Parathyroid adenoma (tissue), 2 donors: ENCODE measurements around the gene TXNDC5.

Source experiments
- H2AFZ ChIP-seq: fragments of 300-600 bp; sonication (generic); one replicate; pipeline ENCODE4 v1.7.0; 2017; ENCODE audit warnings: antibody characterized with exemption, mild to moderate bottlenecking
- H3K27ac ChIP-seq: fragments of 300-600 bp; sonication (generic); one replicate; pipeline ENCODE4 v1.7.0; 2017
- H3K27me3 ChIP-seq: fragments of 300-600 bp; sonication (generic); one replicate; pipeline ENCODE4 v1.7.0; 2017; ENCODE audit warnings: low read length; ENCODE audit not compliant: control insufficient read depth, insufficient read depth
- H3K36me3 ChIP-seq: fragments of 300-600 bp; sonication (generic); one replicate; pipeline ENCODE4 v1.7.0; 2017; ENCODE audit warnings: low read length; ENCODE audit not compliant: control insufficient read depth, insufficient read depth
- H3K4me1 ChIP-seq: fragments of 300-600 bp; sonication (generic); one replicate; pipeline ENCODE4 v1.7.0; 2017; ENCODE audit warnings: control low read depth
- H3K4me2 ChIP-seq: fragments of 300-600 bp; sonication (generic); one replicate; pipeline ENCODE4 v1.7.0; 2017; ENCODE audit warnings: low read length
- H3K4me3 ChIP-seq: fragments of 300-600 bp; sonication (generic); one replicate; pipeline ENCODE4 v1.7.0; 2017; ENCODE audit warnings: low read depth, low read length
- H3K79me2 ChIP-seq: fragments of 300-600 bp; sonication (generic); one replicate; pipeline ENCODE4 v1.7.0; 2017; ENCODE audit warnings: control low read depth
- H3K9ac ChIP-seq: fragments of 300-600 bp; sonication (generic); one replicate; pipeline ENCODE4 v1.7.0; 2017; ENCODE audit warnings: mild to moderate bottlenecking
- H3K9me3 ChIP-seq: fragments of 300-600 bp; sonication (generic); one replicate; pipeline ENCODE4 v1.7.0; 2017; ENCODE audit warnings: low read length; ENCODE audit not compliant: control insufficient read depth
- CTCF ChIP-seq: fragments of 300-600 bp; sonication (generic); IDR thresholded peaks from one replicate; pipeline ENCODE4 v1.7.0; 2017; ENCODE audit warnings: antibody characterized with exemption, mild to moderate bottlenecking
- donor health status: primary hyperparathyroidism.

TXNDC5 gene

GRCh38 chr6:7921632-7922092 is 11.1 kb upstream of the TXNDC5 start:
- no peak for TF ChIP-seq CTCF
- Histone ChIP-seq H3K79me2 (no peaks in the 10 kb centered on the region), H3K9ac (no peak overlapping the region), H3K4me1 (no peaks in the 10 kb centered on the region), H3K9me3 (no peaks in the 10 kb centered on the region), H3K4me2 (no peak overlapping the region), H3K27me3 (no peaks in the 10 kb centered on the region), H3K36me3 (no peaks in the 10 kb centered on the region), H3K27ac (no peak overlapping the region), H2AFZ (no peak overlapping the region), H3K4me3 (no peak overlapping the region)

DNA sequence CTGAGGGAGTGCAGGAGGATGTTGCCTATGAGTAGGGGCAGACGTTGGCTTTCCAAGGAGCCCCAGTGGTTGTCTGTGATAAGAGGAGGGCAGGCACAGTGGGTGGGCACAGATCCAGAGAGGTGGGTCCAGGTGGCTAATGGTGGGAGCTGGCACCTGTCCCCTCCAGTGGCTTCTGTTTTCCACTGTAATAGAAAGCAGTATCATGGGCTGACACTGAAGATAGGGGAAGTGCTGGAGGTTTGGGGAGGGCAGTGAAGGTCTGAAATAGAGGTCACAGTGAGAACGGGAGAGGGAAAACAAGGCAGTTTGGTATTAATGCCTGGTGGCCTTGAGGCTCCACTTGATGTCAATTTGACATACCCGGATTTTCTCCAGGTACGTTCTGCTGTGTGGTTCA is 10.5 kb upstream of the TXNDC5 start:
- no peak for TF ChIP-seq CTCF
- Histone ChIP-seq H3K79me2 (no peaks in the 10 kb centered on the region), H3K27ac (no peak overlapping the region), H2AFZ (no peak overlapping the region), H3K36me3 (no peaks in the 10 kb centered on the region), H3K4me2 (no peak overlapping the region), H3K9me3 (no peaks in the 10 kb centered on the region), H3K27me3 (no peaks in the 10 kb centered on the region), H3K9ac (no peak overlapping the region), H3K4me1 (no peaks in the 10 kb centered on the region), H3K4me3 (no peak overlapping the region)

DNA sequence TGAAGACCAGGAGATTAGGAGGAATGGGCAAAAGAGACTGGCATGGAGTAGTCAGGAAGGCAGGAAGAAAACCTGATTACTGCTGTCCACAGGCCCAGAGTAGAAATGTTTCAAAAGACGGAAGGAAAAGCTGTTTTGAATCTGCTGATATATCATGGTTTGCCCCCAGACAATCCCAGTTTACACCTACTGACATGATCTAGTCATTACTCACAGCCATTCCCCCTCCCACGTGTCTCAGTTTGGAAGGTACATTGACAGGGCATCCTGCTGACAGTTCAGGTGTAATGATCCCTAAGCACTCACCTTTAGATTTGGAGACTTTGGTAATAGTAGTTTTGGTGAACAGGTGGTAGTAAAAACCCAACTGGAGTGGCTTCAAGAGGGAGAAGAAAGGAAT is 9.8 kb upstream of the TXNDC5 start:
- Histone ChIP-seq H3K36me3 (no peaks in the 10 kb centered on the region), H3K27ac (no peak overlapping the region), H3K4me1 (no peaks in the 10 kb centered on the region), H3K4me2 (no peak overlapping the region), H3K27me3 (no peaks in the 10 kb centered on the region), H2AFZ (no peak overlapping the region), H3K9ac (no peak overlapping the region), H3K4me3 (no peak overlapping the region), H3K9me3 (no peaks in the 10 kb centered on the region), H3K79me2 (no peaks in the 10 kb centered on the region)
- TF ChIP-seq CTCF = no peak

DNA sequence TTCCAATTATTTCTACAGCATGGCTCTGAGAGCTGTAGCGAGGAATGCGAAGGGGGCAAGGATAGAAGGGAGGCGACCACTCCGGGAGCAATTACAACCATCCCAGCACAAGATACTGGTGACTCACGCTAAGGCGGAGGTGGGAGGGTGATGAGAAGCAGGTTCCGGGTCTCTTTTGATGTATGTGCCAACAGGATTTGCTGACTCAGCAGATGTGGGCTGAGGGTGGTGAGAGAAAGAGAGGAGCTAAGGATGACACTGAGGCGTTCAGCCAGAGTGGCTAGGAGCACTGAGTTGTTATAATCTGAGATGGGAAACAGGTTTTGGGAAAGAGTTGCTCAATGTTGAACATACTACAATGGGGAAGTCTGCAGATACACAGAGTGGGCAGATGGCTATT is 9.3 kb upstream of the TXNDC5 start:
- TF ChIP-seq CTCF = no peak
- Histone ChIP-seq H3K27ac (no peak overlapping the region), H3K4me1 (no peaks in the 10 kb centered on the region), H3K79me2 (no peaks in the 10 kb centered on the region), H3K9ac (no peak overlapping the region), H3K9me3 (no peaks in the 10 kb centered on the region), H3K4me2 (no peak overlapping the region), H2AFZ (no peak overlapping the region), H3K36me3 (no peaks in the 10 kb centered on the region), H3K4me3 (no peak overlapping the region), H3K27me3 (no peaks in the 10 kb centered on the region)

DNA sequence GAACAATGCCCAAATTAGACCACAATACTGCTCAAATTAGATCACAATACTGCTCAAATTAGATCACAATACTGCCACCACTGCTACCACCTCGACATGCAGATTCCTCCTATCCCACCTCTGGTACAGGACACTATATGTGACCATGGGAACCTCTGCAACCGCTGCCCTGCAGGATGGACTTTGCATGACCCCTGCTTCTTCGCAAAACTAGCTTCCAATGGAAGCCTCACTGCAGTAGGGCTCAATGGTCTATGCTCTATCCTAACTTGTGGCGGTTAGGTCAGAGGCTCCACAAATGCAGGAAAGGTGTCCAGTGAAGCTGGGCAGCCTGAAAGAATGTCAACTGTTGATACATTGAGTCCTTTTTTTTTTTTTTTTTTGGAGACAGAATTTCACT is 7.8 kb upstream of the TXNDC5 start:
- no peak overlapping the region for H3K27ac ChIP-seq
- H3K27me3 ChIP-seq = no peaks in the 10 kb centered on the region
- no peak overlapping the region for H3K9ac ChIP-seq
- H3K36me3 ChIP-seq = no peaks in the 10 kb centered on the region
- no peak for TF ChIP-seq CTCF
- H3K4me1 ChIP-seq = no peaks in the 10 kb centered on the region
- no peak overlapping the region for H3K4me2 ChIP-seq
- H3K79me2 ChIP-seq = no peaks in the 10 kb centered on the region
- H3K9me3 ChIP-seq = no peaks in the 10 kb centered on the region
- no peak overlapping the region for H3K4me3 ChIP-seq
- no peak overlapping the region for H2AFZ ChIP-seq
